SK-N-SH (cell line): ENCODE measurements around the gene C22orf31. TPM values are rescaled to one million over a fixed set of nuclear protein-coding genes. Genes with fewer than 3 reads are reported as not detected.

Experiments
- CTCF ChIA-PET: fragments of 300-600, 350-600 bp; formaldehyde crosslinking; extraction: SDS; loops from one replicate; lab custom pipeline; 2021; lab: Yijun Ruan, JAX
- POLR2A ChIA-PET: fragments of 350-600 bp; sonication (Branson Sonifier 250); formaldehyde crosslinking; extraction: SDS; loops from one replicate; lab custom pipeline; 2020; ENCODE audit warnings: antibody characterized with exemption, inconsistent platforms; lab: Yijun Ruan, JAX
- DNase-seq: peaks from one replicate; pipeline ENCODE4 v3.0.0; 2012
- H2AFZ ChIP-seq: fragments of 200-600 bp; sonication (generic); 2 replicates; pipeline ENCODE4 v1.8.1; 2016; ENCODE audit warnings: antibody characterized with exemption, mild to moderate bottlenecking, low read depth
- H3F3A ChIP-seq: fragments of 200-600 bp; sonication (generic); replicated peaks from 2 replicates; pipeline ENCODE3; 2016; ENCODE audit warnings: antibody characterized with exemption, mild to moderate bottlenecking; ENCODE audit not compliant: insufficient read depth
- H3K27ac ChIP-seq, 2 experiments: fragments of 200-500 bp in 1 of 2; fragments of 200-600 bp in 1 of 2; sonication (Bioruptor generic) in 1 of 2; sonication (generic), shearing (Covaris generic) in 1 of 2; 2 replicates each; pipeline versions ENCODE4 v1.5.1 to v1.6.1; 2014 to 2016; ENCODE audit warnings: low read depth in 2 of 2, inconsistent platforms in 1 of 2, low read length in 1 of 2, mild to moderate bottlenecking in 1 of 2, mixed read lengths in 1 of 2
- H3K27me3 ChIP-seq: fragments of 200-600 bp; sonication (generic), shearing (Covaris generic); 2 replicates; pipeline ENCODE4 v1.6.1; 2016; ENCODE audit warnings: mixed run types; ENCODE audit not compliant: insufficient read depth
- H3K36me3 ChIP-seq, 2 experiments: fragments of 200-500 bp in 1 of 2; fragments of 200-600 bp in 1 of 2; sonication (Bioruptor generic) in 1 of 2; sonication (generic) in 1 of 2; replicated peaks in 1 of 2; 2 replicates each; pipeline versions ENCODE3 to v1.5.1; 2014 to 2016; ENCODE audit warnings: low read length in 1 of 2, mild to moderate bottlenecking in 1 of 2; ENCODE audit not compliant: insufficient read depth in 2 of 2, control insufficient read depth in 1 of 2
- H3K4me1 ChIP-seq, 2 experiments: fragments of 200-500 bp in 1 of 2; fragments of 200-600 bp in 1 of 2; sonication (Bioruptor generic) in 1 of 2; sonication (generic), shearing (Covaris generic) in 1 of 2; 2 replicates each; pipeline versions ENCODE4 v1.5.1 to v1.6.1; 2014 to 2016; ENCODE audit warnings: low read depth in 1 of 2, low read length in 1 of 2, mixed run types in 1 of 2; ENCODE audit not compliant: insufficient read depth in 2 of 2, control insufficient read depth in 1 of 2
- H3K4me2 ChIP-seq: fragments of 200-600 bp; sonication (generic), shearing (Covaris generic); 2 replicates; pipeline ENCODE4 v1.6.1; 2017; ENCODE audit warnings: mixed run types
- H3K4me3 ChIP-seq, 2 experiments: fragments of 200-500 bp in 1 of 2; fragments of 200-600 bp in 1 of 2; sonication (Bioruptor generic) in 1 of 2; sonication (generic), shearing (Covaris generic) in 1 of 2; 2 replicates each; pipeline versions ENCODE4 v1.5.1 to v1.8.1; 2014 to 2016; ENCODE audit warnings: low read depth in 2 of 2, inconsistent platforms in 1 of 2, low read length in 1 of 2, mild to moderate bottlenecking in 1 of 2, mixed read lengths in 1 of 2, moderate library complexity in 1 of 2
- H3K79me2 ChIP-seq: fragments of 200-600 bp; sonication (generic); 2 replicates; pipeline ENCODE4 v1.8.1; 2017; ENCODE audit warnings: mild to moderate bottlenecking; ENCODE audit not compliant: insufficient read depth
- H3K9ac ChIP-seq: fragments of 200-600 bp; sonication (generic); 2 replicates; pipeline ENCODE4 v1.6.1; 2017; ENCODE audit warnings: mixed run types
- H3K9me2 ChIP-seq: fragments of 200-600 bp; sonication (generic); 2 replicates; pipeline ENCODE4 v1.6.1; 2017; ENCODE audit warnings: mixed run types
- H3K9me3 ChIP-seq: fragments of 200-600 bp; sonication (generic); 2 replicates; pipeline ENCODE4 v1.6.1; 2017; ENCODE audit warnings: mixed run types, mild to moderate bottlenecking, moderate library complexity
- H4K20me1 ChIP-seq: fragments of 200-600 bp; sonication (generic); 2 replicates; pipeline ENCODE4 v1.6.1; 2017; ENCODE audit warnings: mild to moderate bottlenecking, mixed run types; ENCODE audit not compliant: insufficient read depth
- EZH2phosphoT487 ChIP-seq: fragments of 200-600 bp; sonication (generic); IDR thresholded peaks from 2 replicates; pipeline ENCODE4 v1.6.1; 2017; ENCODE audit warnings: low read depth, mixed run types, mild to moderate bottlenecking, antibody characterized with exemption, moderate library complexity, borderline replicate concordance
- FOXM1 ChIP-seq: IDR thresholded peaks from 2 replicates; pipeline ENCODE4 v1.4.0; 2012; ENCODE audit warnings: low read depth, mild to moderate bottlenecking
- MXI1 ChIP-seq: IDR thresholded peaks from 2 replicates; pipeline ENCODE4 v1.6.1; 2012; ENCODE audit warnings: mild to moderate bottlenecking, low read depth, low read length, improper control_type of control experiment
- NRF1 ChIP-seq: IDR thresholded peaks from 2 replicates; pipeline ENCODE4 v1.6.1; 2012; ENCODE audit warnings: low read depth, mild to moderate bottlenecking, low read length
- RCOR1 ChIP-seq: fragments of 150-350 bp; IDR thresholded peaks from 2 replicates; pipeline ENCODE4 v1.6.1; 2017; ENCODE audit warnings: antibody characterized with exemption, low read length
- RFX5 ChIP-seq: IDR thresholded peaks from 2 replicates; pipeline ENCODE4 v1.6.1; 2012; ENCODE audit warnings: mild to moderate bottlenecking, improper control_type of control experiment, low read length
- TAF1 ChIP-seq: IDR thresholded peaks from 2 replicates; pipeline ENCODE4 v1.6.1; 2012; ENCODE audit warnings: low read depth, mild to moderate bottlenecking, low read length, moderate library complexity, borderline replicate concordance
- WGBS: methylation state at CpG from one replicate; pipeline ENCODE4 v1.1.6; 2017; ENCODE audit warnings: low lambda C conversion rate; 5-methylcytosine and 5-hydroxymethylcytosine counted together
- polyA plus RNA-seq, 3 experiments: library from polyadenylated mRNA; depleted of rRNA; stranded (reverse); fragments of >200 nt; gene quantifications; 2 replicates each; pipeline ENCODE4 v1.2.3, GENCODE V29; 2012
- TF ChIP-seq, protein P1 (sequence below): IDR thresholded peaks from 2 replicates; pipeline ENCODE4; 2012

The C22orf31 gene
- polyA plus RNA-seq, 1 of the 3 experiments (the other 2 are of a cell fraction), result not detected

DNA sequence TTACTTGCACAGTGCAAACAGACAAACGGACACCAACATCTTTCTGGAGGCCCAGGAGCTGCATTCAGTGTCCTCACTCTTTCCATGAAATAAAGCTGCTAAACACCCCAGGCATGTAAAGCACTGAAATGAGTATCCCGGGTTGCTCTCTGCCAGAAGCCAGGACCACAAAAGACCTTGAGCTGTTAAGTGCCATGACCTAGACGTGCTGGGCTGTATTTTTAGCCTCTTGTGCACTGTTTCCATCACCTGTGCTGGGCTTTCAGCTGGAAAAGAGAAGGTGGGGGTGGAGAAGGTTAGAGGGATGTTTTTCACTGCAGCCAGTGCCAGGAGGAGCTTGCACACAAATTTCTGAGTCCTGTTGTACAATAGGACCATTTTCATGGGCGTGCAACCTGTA is 7.8 kb upstream of the C22orf31 start:
- Histone ChIP-seq H2AFZ (no peak overlapping the region), H3K9me3 (no peaks in the 10 kb centered on the region), H3K27me3 (no peaks in the 10 kb centered on the region), H3K27ac (no peak overlapping the region), H3K9me2 (no peaks in the 10 kb centered on the region), H4K20me1 (no peaks in the 10 kb centered on the region), H3K4me3 (no peak overlapping the region), H3K36me3 (no peaks in the 10 kb centered on the region), H3F3A (no peaks in the 10 kb centered on the region), H3K4me2 (no peak overlapping the region), H3K79me2 (no peaks in the 10 kb centered on the region), H3K4me1 (peaks cover 0 to 8% of the 10 kb centered on the region in 2 experiments; a peak in 1 of 4 replicates), H3K9ac (no peak overlapping the region)
- 88% methylated on average over 4 of the region's 4 CpGs for WGBS
- ChIA-PET POLR2A (no interaction called here), CTCF (interaction anchor here (0.8 to 0.9 kb wide), 2 partner anchors 29 to 85 kb away, joined by 3 to 4 read pairs; no protein-coding TSS in a partner anchor)
- TF ChIP-seq FOXM1 (no peak), TAF1 (no peak), EZH2phosphoT487 (no peak), NRF1 (no peak), RFX5 (no peak), RCOR1 (no peak)
- TF ChIP-seq, protein P1, sequence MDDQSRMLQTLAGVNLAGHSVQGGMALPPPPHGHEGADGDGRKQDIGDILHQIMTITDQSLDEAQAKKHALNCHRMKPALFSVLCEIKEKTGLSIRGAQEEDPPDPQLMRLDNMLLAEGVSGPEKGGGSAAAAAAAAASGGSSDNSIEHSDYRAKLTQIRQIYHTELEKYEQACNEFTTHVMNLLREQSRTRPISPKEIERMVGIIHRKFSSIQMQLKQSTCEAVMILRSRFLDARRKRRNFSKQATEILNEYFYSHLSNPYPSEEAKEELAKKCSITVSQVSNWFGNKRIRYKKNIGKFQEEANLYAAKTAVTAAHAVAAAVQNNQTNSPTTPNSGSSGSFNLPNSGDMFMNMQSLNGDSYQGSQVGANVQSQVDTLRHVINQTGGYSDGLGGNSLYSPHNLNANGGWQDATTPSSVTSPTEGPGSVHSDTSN, result no peak
- no peak for DNase-seq

DNA sequence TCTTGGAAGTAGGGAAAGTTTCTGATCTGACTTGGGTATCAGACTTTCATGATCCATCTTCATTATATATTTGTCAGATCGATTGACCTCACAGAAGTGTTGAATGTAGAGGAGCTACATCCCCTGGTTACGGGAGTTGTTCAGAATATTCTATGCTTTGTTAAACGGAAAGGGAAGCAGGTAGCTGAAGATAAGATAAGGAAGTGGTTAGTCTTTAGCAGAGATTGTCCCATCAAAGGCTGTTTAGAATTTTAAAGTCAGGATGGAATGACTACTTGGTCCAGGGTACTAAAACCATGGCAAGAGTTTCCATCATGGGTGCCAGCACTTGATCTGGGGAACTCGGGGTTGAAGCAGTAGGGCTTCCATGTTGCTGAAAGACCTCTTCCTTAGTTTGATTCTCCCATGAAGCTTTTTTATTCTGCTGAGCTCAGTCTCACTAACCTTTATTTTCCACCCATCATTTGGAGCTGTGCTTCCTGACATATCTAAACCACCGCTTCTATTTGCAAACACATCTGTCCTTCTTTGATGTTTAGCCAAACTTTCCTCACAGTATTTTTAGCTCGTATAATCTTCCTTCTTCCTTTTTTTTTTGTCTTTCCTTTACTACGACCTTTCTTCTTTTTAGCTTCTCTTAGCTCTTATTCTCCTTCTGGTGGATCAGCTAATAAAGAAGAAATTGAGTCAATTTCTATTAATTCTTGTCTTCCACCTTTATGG is 4.0 kb upstream of the C22orf31 start:
- Histone ChIP-seq H3K4me1 (no peaks in the 10 kb centered on the region), H3K4me3 (no peak overlapping the region), H3K36me3 (no peaks in the 10 kb centered on the region), H2AFZ (no peak overlapping the region), H3K9me3 (no peaks in the 10 kb centered on the region), H3K27ac (no peak overlapping the region), H3K4me2 (no peak overlapping the region), H3K9ac (no peak overlapping the region), H3K27me3 (no peaks in the 10 kb centered on the region), H3K9me2 (no peaks in the 10 kb centered on the region), H3K79me2 (no peaks in the 10 kb centered on the region), H4K20me1 (no peaks in the 10 kb centered on the region), H3F3A (no peaks in the 10 kb centered on the region)
- TF ChIP-seq RFX5, result no peak
- TF ChIP-seq, protein P1, result no peak
- TF ChIP-seq EZH2phosphoT487, result no peak
- no peak for TF ChIP-seq MXI1
- POLR2A ChIA-PET, result no interaction called here
- no peak for DNase-seq
- CTCF ChIA-PET, result interaction anchor here (0.8 to 1.3 kb wide), 5 partner anchors 20 to 180 kb away, joined by 3 to 4 read pairs (median 3); no protein-coding TSS in a partner anchor
- 76% methylated on average over 7 of the region's 7 CpGs for WGBS
